Measurements from ENCODE around the gene EXOC8. TPM values are rescaled to one million over a fixed set of nuclear protein-coding genes. Genes with fewer than 3 reads are reported as not detected.

EXOC8 gene
- total and polyA plus RNA-seq, 2 of the 13 experiments (the other 11 are each of a cell fraction or from before 2014, with no cell fraction given), result 2.1 to 7.9 TPM

- TF ChIP-seq, protein P1, sequence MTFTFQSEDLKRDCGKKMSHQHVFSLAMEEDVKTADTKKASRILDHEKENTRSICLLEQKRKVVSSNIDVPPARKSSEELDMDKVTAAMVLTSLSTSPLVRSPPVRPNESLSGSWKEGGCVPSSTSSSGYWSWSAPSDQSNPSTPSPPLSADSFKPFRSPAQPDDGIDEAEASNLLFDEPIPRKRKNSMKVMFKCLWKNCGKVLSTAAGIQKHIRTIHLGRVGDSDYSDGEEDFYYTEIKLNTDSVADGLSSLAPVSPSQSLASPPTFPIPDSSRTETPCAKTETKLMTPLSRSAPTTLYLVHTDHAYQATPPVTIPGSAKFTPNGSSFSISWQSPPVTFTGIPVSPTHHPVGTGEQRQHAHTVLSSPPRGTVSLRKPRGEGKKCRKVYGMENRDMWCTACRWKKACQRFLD (CRISPR knock-in tag; IDR thresholded peaks at IDR 0.05; ENCODE audit: borderline replicate concordance), result peak; percentile 51; the same call in 1 of the 2 replicates
- TF ChIP-seq SP4 (CRISPR knock-in tag; IDR thresholded peaks at IDR 0.05) (peak; percentile 6; the same call in 1 of the 2 replicates), GABPB1 (CRISPR knock-in tag; IDR thresholded peaks at IDR 0.05) (peak; percentile 87), ATF1 (CRISPR knock-in tag; IDR thresholded peaks at IDR 0.05) (peak; percentile 70), FIP1L1 (IDR thresholded peaks at IDR 0.05; ENCODE audit: borderline replicate concordance, insufficient read depth, low read depth, low read length) (peak; percentile 99), MYPOP (CRISPR knock-in tag; IDR thresholded peaks at IDR 0.05) (peak; percentile 97), ZMAT3 (CRISPR knock-in tag; conservative IDR thresholded peaks at IDR 0.05) (no peak)
- TF ChIP-seq, protein P2, sequence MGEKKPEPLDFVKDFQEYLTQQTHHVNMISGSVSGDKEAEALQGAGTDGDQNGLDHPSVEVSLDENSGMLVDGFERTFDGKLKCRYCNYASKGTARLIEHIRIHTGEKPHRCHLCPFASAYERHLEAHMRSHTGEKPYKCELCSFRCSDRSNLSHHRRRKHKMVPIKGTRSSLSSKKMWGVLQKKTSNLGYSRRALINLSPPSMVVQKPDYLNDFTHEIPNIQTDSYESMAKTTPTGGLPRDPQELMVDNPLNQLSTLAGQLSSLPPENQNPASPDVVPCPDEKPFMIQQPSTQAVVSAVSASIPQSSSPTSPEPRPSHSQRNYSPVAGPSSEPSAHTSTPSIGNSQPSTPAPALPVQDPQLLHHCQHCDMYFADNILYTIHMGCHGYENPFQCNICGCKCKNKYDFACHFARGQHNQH (CRISPR knock-in tag; IDR thresholded peaks at IDR 0.05), result peak; percentile 45; the same call in 1 of the 2 replicates
- TF ChIP-seq, protein P3, sequence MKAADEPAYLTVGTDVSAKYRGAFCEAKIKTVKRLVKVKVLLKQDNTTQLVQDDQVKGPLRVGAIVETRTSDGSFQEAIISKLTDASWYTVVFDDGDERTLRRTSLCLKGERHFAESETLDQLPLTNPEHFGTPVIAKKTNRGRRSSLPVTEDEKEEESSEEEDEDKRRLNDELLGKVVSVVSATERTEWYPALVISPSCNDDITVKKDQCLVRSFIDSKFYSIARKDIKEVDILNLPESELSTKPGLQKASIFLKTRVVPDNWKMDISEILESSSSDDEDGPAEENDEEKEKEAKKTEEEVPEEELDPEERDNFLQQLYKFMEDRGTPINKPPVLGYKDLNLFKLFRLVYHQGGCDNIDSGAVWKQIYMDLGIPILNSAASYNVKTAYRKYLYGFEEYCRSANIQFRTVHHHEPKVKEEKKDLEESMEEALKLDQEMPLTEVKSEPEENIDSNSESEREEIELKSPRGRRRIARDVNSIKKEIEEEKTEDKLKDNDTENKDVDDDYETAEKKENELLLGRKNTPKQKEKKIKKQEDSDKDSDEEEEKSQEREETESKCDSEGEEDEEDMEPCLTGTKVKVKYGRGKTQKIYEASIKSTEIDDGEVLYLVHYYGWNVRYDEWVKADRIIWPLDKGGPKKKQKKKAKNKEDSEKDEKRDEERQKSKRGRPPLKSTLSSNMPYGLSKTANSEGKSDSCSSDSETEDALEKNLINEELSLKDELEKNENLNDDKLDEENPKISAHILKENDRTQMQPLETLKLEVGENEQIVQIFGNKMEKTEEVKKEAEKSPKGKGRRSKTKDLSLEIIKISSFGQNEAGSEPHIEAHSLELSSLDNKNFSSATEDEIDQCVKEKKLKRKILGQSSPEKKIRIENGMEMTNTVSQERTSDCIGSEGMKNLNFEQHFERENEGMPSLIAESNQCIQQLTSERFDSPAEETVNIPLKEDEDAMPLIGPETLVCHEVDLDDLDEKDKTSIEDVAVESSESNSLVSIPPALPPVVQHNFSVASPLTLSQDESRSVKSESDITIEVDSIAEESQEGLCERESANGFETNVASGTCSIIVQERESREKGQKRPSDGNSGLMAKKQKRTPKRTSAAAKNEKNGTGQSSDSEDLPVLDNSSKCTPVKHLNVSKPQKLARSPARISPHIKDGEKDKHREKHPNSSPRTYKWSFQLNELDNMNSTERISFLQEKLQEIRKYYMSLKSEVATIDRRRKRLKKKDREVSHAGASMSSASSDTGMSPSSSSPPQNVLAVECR (CRISPR knock-in tag; IDR thresholded peaks at IDR 0.05; ENCODE audit: borderline replicate concordance), result peak; percentile 95
- TF ChIP-seq, protein P4, sequence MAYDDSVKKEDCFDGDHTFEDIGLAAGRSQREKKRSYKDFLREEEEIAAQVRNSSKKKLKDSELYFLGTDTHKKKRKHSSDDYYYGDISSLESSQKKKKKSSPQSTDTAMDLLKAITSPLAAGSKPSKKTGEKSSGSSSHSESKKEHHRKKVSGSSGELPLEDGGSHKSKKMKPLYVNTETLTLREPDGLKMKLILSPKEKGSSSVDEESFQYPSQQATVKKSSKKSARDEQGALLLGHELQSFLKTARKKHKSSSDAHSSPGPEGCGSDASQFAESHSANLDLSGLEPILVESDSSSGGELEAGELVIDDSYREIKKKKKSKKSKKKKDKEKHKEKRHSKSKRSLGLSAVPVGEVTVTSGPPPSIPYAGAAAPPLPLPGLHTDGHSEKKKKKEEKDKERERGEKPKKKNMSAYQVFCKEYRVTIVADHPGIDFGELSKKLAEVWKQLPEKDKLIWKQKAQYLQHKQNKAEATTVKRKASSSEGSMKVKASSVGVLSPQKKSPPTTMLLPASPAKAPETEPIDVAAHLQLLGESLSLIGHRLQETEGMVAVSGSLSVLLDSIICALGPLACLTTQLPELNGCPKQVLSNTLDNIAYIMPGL (CRISPR knock-in tag; IDR thresholded peaks at IDR 0.05; ENCODE audit: borderline replicate concordance in 1 of 2, low read depth in 1 of 2), result peak; percentile 45 to 69; a peak in 3 of 4 replicates
These were observed at the start of gene EXOC8 (continued) for GRCh38 chr1:231337472-231338269.

Data from HepG2 (cell line).